H1 (cell line): ENCODE measurements around the gene RIT2. TPM values are rescaled to one million over a fixed set of nuclear protein-coding genes. Genes with fewer than 3 reads are reported as not detected.

Experiments
- CTCF ChIA-PET: fragments of 300-600 bp; sonication (Branson Sonifier 250); formaldehyde crosslinking; loops from one replicate; lab custom pipeline; 2021; ENCODE audit not compliant: partially characterized antibody; lab: Charles Lee
- POLR2A ChIA-PET: fragments of 300-600 bp; sonication (Branson Sonifier 250); formaldehyde crosslinking; loops from one replicate; lab custom pipeline; 2021; ENCODE audit warnings: inconsistent platforms; ENCODE audit not compliant: partially characterized antibody; lab: Charles Lee
- DNase-seq, 2 experiments: peaks; one replicate each; pipeline versions ENCODE4 v3.0.0 to v3.0.0-alpha.2; 2010 to 2022; ENCODE audit warnings: low spot score in 2 of 2, low read depth in 1 of 2, mixed read lengths in 1 of 2
- FAIRE-seq: peaks from 2 replicates; lab custom pipeline; 2011; peaks lifted over from hg19 to GRCh38; lab: Jason Lieb, UNC
- H2AFZ ChIP-seq: 2 replicates; pipeline ENCODE4 v1.8.1; 2012; ENCODE audit warnings: low read length, inconsistent platforms
- H2AK5ac ChIP-seq: 2 replicates; pipeline ENCODE4 v1.6.1; 2013; ENCODE audit warnings: low read depth, low read length
- H2BK120ac ChIP-seq: replicated peaks from 2 replicates; pipeline ENCODE3; 2013; ENCODE audit warnings: low read depth, low read length, inconsistent platforms
- H2BK12ac ChIP-seq: 2 replicates; pipeline ENCODE4 v1.6.1; 2013; ENCODE audit warnings: low read depth, low read length
- H2BK15ac ChIP-seq: 2 replicates; pipeline ENCODE4 v1.6.1; 2013; ENCODE audit warnings: low read length
- H2BK20ac ChIP-seq: 2 replicates; pipeline ENCODE4 v1.6.1; 2013; ENCODE audit warnings: low read length
- H2BK5ac ChIP-seq: 2 replicates; pipeline ENCODE4 v1.6.1; 2013; ENCODE audit warnings: low read depth, low read length
- H3K14ac ChIP-seq: 2 replicates; pipeline ENCODE4 v1.6.1; 2013; ENCODE audit warnings: inconsistent platforms; ENCODE audit not compliant: insufficient read length
- H3K18ac ChIP-seq: 2 replicates; pipeline ENCODE4 v1.6.1; 2013; ENCODE audit warnings: low read length; ENCODE audit errors: extremely low read depth
- H3K23ac ChIP-seq: 2 replicates; pipeline ENCODE4 v1.6.1; 2013; ENCODE audit warnings: inconsistent platforms; ENCODE audit not compliant: insufficient read length
- H3K23me2 ChIP-seq: 2 replicates; pipeline ENCODE4 v1.6.1; 2013; ENCODE audit warnings: low read depth, low read length
- H3K27ac ChIP-seq: 2 replicates; pipeline ENCODE4 v1.6.1; 2011; ENCODE audit warnings: low read depth, low read length, inconsistent platforms
- H3K27me3 ChIP-seq, 4 experiments: replicated peaks in 1 of 4; 1 replicate in 1 of 4; 2 replicates in 3 of 4; pipeline versions ENCODE4 v1.6.1 to v1.8.1; 2011 to 2013; ENCODE audit warnings: low read length in 3 of 4, mild to moderate bottlenecking in 3 of 4, inconsistent platforms in 2 of 4, mixed read lengths in 2 of 4, moderate library complexity in 1 of 4; ENCODE audit not compliant: control insufficient read depth in 3 of 4, insufficient read depth in 3 of 4; ENCODE audit errors: extremely low read depth in 1 of 4
- H3K36me3 ChIP-seq, 4 experiments: 2 replicates each; pipeline versions ENCODE4 v1.6.1 to v1.8.1; 2011 to 2013; ENCODE audit warnings: mild to moderate bottlenecking in 4 of 4, low read length in 3 of 4, moderate library complexity in 2 of 4, control low read depth in 1 of 4, inconsistent platforms in 1 of 4; ENCODE audit not compliant: insufficient read depth in 4 of 4, control insufficient read depth in 2 of 4
- H3K4ac ChIP-seq: replicated peaks from 2 replicates; pipeline ENCODE3; 2013; ENCODE audit warnings: low read length, low read depth, mixed read lengths, inconsistent platforms; ENCODE audit not compliant: insufficient read length
- H3K4me1 ChIP-seq, 4 experiments: replicated peaks in 1 of 4; 1 replicate in 1 of 4; 2 replicates in 3 of 4; pipeline versions ENCODE4 v1.6.1 to v1.8.1; 2011 to 2013; ENCODE audit warnings: low read length in 3 of 4, inconsistent platforms in 2 of 4, mixed read lengths in 1 of 4; ENCODE audit not compliant: insufficient read depth in 4 of 4, control insufficient read depth in 3 of 4
- H3K4me2 ChIP-seq, 2 experiments: 2 replicates each; pipeline versions ENCODE4 v1.6.1 to v1.8.1; 2011 to 2013; ENCODE audit warnings: low read depth in 2 of 2, low read length in 2 of 2, control low read depth in 1 of 2, inconsistent platforms in 1 of 2, mild to moderate bottlenecking in 1 of 2; ENCODE audit not compliant: insufficient read depth in 1 of 2
- H3K4me3 ChIP-seq, 4 experiments: fragments of 200-600, 300-600 bp in 1 of 4; sonication (generic), shearing (Covaris generic), sonication (Bioruptor Twin) in 1 of 4; 2 replicates each; pipeline versions ENCODE4 v1.5.1 to v1.8.1; 2011 to 2016; ENCODE audit warnings: low read length in 4 of 4, low read depth in 3 of 4, control low read depth in 2 of 4, inconsistent platforms in 2 of 4, mild to moderate bottlenecking in 2 of 4, mixed read lengths in 1 of 4, moderate library complexity in 1 of 4; ENCODE audit not compliant: insufficient read depth in 2 of 4; ENCODE audit errors: extremely low read depth in 1 of 4
- H3K56ac ChIP-seq: replicated peaks from 2 replicates; pipeline ENCODE3; 2013; ENCODE audit warnings: low read depth, mild to moderate bottlenecking, mixed read lengths, low read length, inconsistent platforms; ENCODE audit not compliant: insufficient read length
- H3K79me1 ChIP-seq: 2 replicates; pipeline ENCODE4 v1.6.1; 2013; ENCODE audit warnings: low read depth, low read length, control low read depth
- H3K79me2 ChIP-seq, 2 experiments: 2 replicates each; pipeline versions ENCODE4 v1.6.1 to v1.8.1; 2012 to 2013; ENCODE audit warnings: low read length in 2 of 2, mild to moderate bottlenecking in 2 of 2, inconsistent platforms in 1 of 2; ENCODE audit not compliant: insufficient read depth in 2 of 2, control insufficient read depth in 1 of 2
- H3K9ac ChIP-seq, 4 experiments: replicated peaks in 1 of 4; 1 replicate in 1 of 4; 2 replicates in 3 of 4; pipeline versions ENCODE4 v1.6.1 to v1.8.1; 2011 to 2013; ENCODE audit warnings: low read depth in 3 of 4, low read length in 3 of 4, control low read depth in 2 of 4, mild to moderate bottlenecking in 2 of 4, moderate library complexity in 2 of 4, inconsistent platforms in 1 of 4; ENCODE audit errors: extremely low read depth in 1 of 4
- H3K9me3 ChIP-seq, 2 experiments: 2 replicates each; pipeline versions ENCODE4 v1.6.1 to v1.8.1; 2012 to 2013; ENCODE audit warnings: mild to moderate bottlenecking in 2 of 2, moderate library complexity in 2 of 2, control low read depth in 1 of 2, inconsistent platforms in 1 of 2, low read depth in 1 of 2, low read length in 1 of 2, mixed read lengths in 1 of 2; ENCODE audit not compliant: insufficient read depth in 2 of 2
- H4K20me1 ChIP-seq, 2 experiments: replicated peaks in 1 of 2; 2 replicates each; pipeline versions ENCODE3 to v1.8.1; 2011 to 2013; ENCODE audit warnings: inconsistent platforms in 2 of 2, low read length in 2 of 2, mild to moderate bottlenecking in 1 of 2; ENCODE audit not compliant: insufficient read depth in 2 of 2, control insufficient read depth in 1 of 2
- H4K5ac ChIP-seq: 2 replicates; pipeline ENCODE4 v1.6.1; 2013; ENCODE audit warnings: low read length, low read depth, mixed read lengths, inconsistent platforms; ENCODE audit not compliant: insufficient read length
- H4K8ac ChIP-seq: 2 replicates; pipeline ENCODE4 v1.8.0; 2013; ENCODE audit warnings: mild to moderate bottlenecking, moderate library complexity, low read length, inconsistent platforms; ENCODE audit not compliant: insufficient read depth; ENCODE audit errors: extremely low read depth
- H4K91ac ChIP-seq: replicated peaks from 2 replicates; pipeline ENCODE3; 2013; ENCODE audit warnings: low read length, mixed read lengths, inconsistent platforms; ENCODE audit not compliant: insufficient read length
- CBX8 ChIP-seq: fragments of 300-800, 300-1000 bp; sonication (generic); IDR thresholded peaks from 2 replicates; pipeline ENCODE4 v1.7.1; 2016; ENCODE audit warnings: low read depth, low read length, borderline replicate concordance
- EZH2 ChIP-seq: fragments of 200-600 bp; sonication (generic); IDR thresholded peaks from 2 replicates; pipeline ENCODE4 v1.7.1; 2012; ENCODE audit warnings: low read depth, mild to moderate bottlenecking, moderate library complexity, low read length, inconsistent platforms; ENCODE audit not compliant: severe bottlenecking
- KDM4A ChIP-seq: IDR thresholded peaks from one replicate; pipeline ENCODE4 v1.7.1; 2012; ENCODE audit warnings: low read depth, mild to moderate bottlenecking, moderate library complexity, low read length, inconsistent platforms; ENCODE audit not compliant: severe bottlenecking
- SIRT6 ChIP-seq: IDR thresholded peaks from one replicate; pipeline ENCODE4 v1.7.1; 2012; ENCODE audit warnings: low read length, inconsistent platforms
- TAF1 ChIP-seq: IDR thresholded peaks from 2 replicates; pipeline ENCODE4 v1.6.1; 2011; ENCODE audit warnings: mild to moderate bottlenecking, low read depth, low read length
- TBP ChIP-seq: IDR thresholded peaks from 2 replicates; pipeline ENCODE4 v1.6.1; 2011; ENCODE audit warnings: low read depth, low read length, improper control_type of control experiment
- WGBS, 2 experiments: shearing (Covaris generic) in 1 of 2; methylation state at CpG; one replicate each; pipeline versions ENCODE4 v1.1.6 to v1.1.7; 2013 to 2015; ENCODE audit warnings: low lambda C conversion rate in 2 of 2, mixed read lengths in 2 of 2, inconsistent platforms in 1 of 2, low coverage in 1 of 2, missing lambda C conversion rate in 1 of 2; ENCODE audit not compliant: insufficient replicate concordance in 2 of 2, insufficient coverage in 1 of 2, insufficient read length in 1 of 2; ENCODE audit errors: extremely low coverage in 1 of 2, missing lambda C conversion rate in 1 of 2; 5-methylcytosine and 5-hydroxymethylcytosine counted together
- polyA plus RNA-seq, 7 experiments: library from polyadenylated mRNA; depleted of rRNA in 3 of 7; stranded (reverse) in 5 of 7; unstranded in 2 of 7; fragments of >200 nt in 5 of 7; fragments of 200-250 nt in 2 of 7; gene quantifications; 1 replicate in 5 of 7; 2 replicates in 1 of 7; 4 replicates in 1 of 7; pipeline versions ENCODE4 v1.2.1 to v1.2.3, GENCODE V29; 2011 to 2013; ENCODE audit warnings: missing spikeins in 2 of 7, mixed read lengths in 2 of 7
- total RNA-seq: library from RNA; stranded (reverse); fragmentation: NEBNext Ultra II Directional; extraction: Animal tissue kit (Norgen Biotek cat#: 25700); gene quantifications from 2 replicates; pipeline ENCODE4 v1.2.1, GENCODE V29; 2021

RIT2 gene
- total and polyA plus RNA-seq, 2 of the 8 experiments (the other 6 are each of a cell fraction or from before 2014, with no cell fraction given): 0.67 to 3.2 TPM

DNA sequence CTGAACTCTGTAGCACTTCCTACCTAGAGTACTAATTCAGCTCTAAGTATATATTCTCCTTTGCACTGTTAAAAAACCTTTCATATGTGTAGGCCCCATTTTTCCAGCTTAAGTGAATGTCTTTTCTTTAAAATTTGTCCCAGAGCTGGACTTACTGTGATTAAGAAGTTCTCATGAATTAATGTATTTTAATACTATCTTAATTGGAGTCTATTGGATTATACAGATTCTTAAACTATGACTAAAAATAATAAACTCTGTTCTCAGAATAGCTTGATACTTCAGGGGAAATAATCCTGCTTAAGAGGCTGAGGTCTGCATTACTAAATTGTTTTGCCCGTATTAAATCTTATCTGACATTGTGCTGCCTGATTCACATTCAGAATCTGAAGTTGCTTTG is 223.3 kb downstream of the RIT2 start:
- no peak overlapping the region for H3K4me3 ChIP-seq
- no peak overlapping the region for H3K4me2 ChIP-seq
- FAIRE-seq: no peak
- no peak overlapping the region for H2BK20ac ChIP-seq
- H3K79me2 ChIP-seq: no peaks in the 10 kb centered on the region
- CTCF ChIA-PET: interaction anchor here (1.1 kb wide), 1 partner anchor 296 kb away, joined by 3 read pairs; no protein-coding TSS in a partner anchor
- no peak overlapping the region for H4K8ac ChIP-seq
- H3K36me3 ChIP-seq: no peaks in the 10 kb centered on the region
- H3K27me3 ChIP-seq: no peaks in the 10 kb centered on the region
- no peaks in the 10 kb centered on the region for H3K79me1 ChIP-seq
- no peak overlapping the region for H3K23ac ChIP-seq
- no peak overlapping the region for H3K18ac ChIP-seq
- H2BK120ac ChIP-seq: no peak overlapping the region
- WGBS, 2 experiments: 65% methylated on average over 1 of the region's 1 CpG; no CpG with 5 or more reads in 1 of the 2 experiments
- POLR2A ChIA-PET: no interaction called here
- no peak overlapping the region for H2BK5ac ChIP-seq
- no peak overlapping the region for H4K91ac ChIP-seq
- no peak overlapping the region for H2AK5ac ChIP-seq
- H3K14ac ChIP-seq: no peak overlapping the region
- H4K5ac ChIP-seq: no peak overlapping the region
- H2BK12ac ChIP-seq: no peak overlapping the region
- no peaks in the 10 kb centered on the region for H4K20me1 ChIP-seq
- H3K4me1 ChIP-seq: 0 out of 7 replicates have a peak, but pooled peaks cover 0 to 2% (median 0%) of the 10 kb centered on the region in 4 experiments
- H3K9me3 ChIP-seq: no peaks in the 10 kb centered on the region
- H3K27ac ChIP-seq: no peak overlapping the region
- no peaks in the 10 kb centered on the region for H3K23me2 ChIP-seq
- no peak overlapping the region for H2AFZ ChIP-seq
- H2BK15ac ChIP-seq: no peak overlapping the region
- DNase-seq: no peak
- H3K9ac ChIP-seq: no peak overlapping the region
- no peak overlapping the region for H3K56ac ChIP-seq
- H3K4ac ChIP-seq: no peak overlapping the region
- TF ChIP-seq KDM4A (no peak), EZH2 (no peak), TAF1 (no peak), TBP (no peak), CBX8 (no peak), SIRT6 (no peak)
